PC-9 (cell line): Measurements from ENCODE around the gene TXNRD1. TPM values are rescaled to one million over a fixed set of nuclear protein-coding genes. Genes with fewer than 3 reads are reported as not detected.
A peak's percentile ranks its signal among the peaks of the same experiment; 100 is the strongest.

Source experiments
- BruUV-seq: library from RNA; stranded (reverse); fragments of 400-500 nt; replicated peaks from 2 replicates; lab custom pipeline; 2021; lab: Mats Ljungman, UMichigan
- CTCF ChIA-PET: fragments of 300-600 bp; sonication (Branson Sonifier 250); formaldehyde crosslinking; loops from one replicate; lab custom pipeline; 2022; ENCODE audit warnings: antibody characterized with exemption; lab: Charles Lee
- POLR2A ChIA-PET: fragments of 300-600 bp; sonication (Branson Sonifier 250); formaldehyde crosslinking; loops from one replicate; lab custom pipeline; 2022; ENCODE audit warnings: antibody characterized with exemption; ENCODE audit not compliant: unreplicated experiment; lab: Charles Lee
- DNase-seq, 2 experiments: peaks; one replicate each; pipeline versions ENCODE4 v3.0.0 to v3.0.0-alpha.2; 2015 to 2022; ENCODE audit warnings: mixed read lengths in 1 of 2
- H2AFZ ChIP-seq: fragments of 200-600 bp; sonication (generic); 2 replicates; pipeline ENCODE4 v1.8.1; 2017; ENCODE audit warnings: antibody characterized with exemption
- H3F3A ChIP-seq: fragments of 200-600 bp; sonication (generic); 2 replicates; pipeline ENCODE4 v1.8.1; 2017; ENCODE audit warnings: antibody characterized with exemption, mild to moderate bottlenecking, low read depth; ENCODE audit not compliant: insufficient read depth
- H3K27ac ChIP-seq: fragments of 200-600 bp; sonication (generic); 2 replicates; pipeline ENCODE4 v1.6.1; 2016; ENCODE audit warnings: mixed run types
- H3K27me3 ChIP-seq: fragments of 200-600 bp; sonication (generic); 2 replicates; pipeline ENCODE4 v1.6.1; 2016; ENCODE audit warnings: low read depth, mixed run types; ENCODE audit not compliant: insufficient read depth
- H3K36me3 ChIP-seq: fragments of 200-600 bp; sonication (generic); 2 replicates; pipeline ENCODE4 v1.6.1; 2016; ENCODE audit warnings: low read depth, mixed run types
- H3K4me1 ChIP-seq: fragments of 200-600 bp; sonication (generic); replicated peaks from 2 replicates; pipeline ENCODE4 v1.6.1; 2016; ENCODE audit warnings: mixed run types; ENCODE audit not compliant: insufficient read depth
- H3K4me2 ChIP-seq: fragments of 200-600 bp; sonication (generic); 2 replicates; pipeline ENCODE4 v1.6.1; 2017; ENCODE audit warnings: mixed run types
- H3K4me3 ChIP-seq: fragments of 200-600 bp; sonication (generic); 2 replicates; pipeline ENCODE4 v1.6.1; 2016; ENCODE audit warnings: mixed run types
- H3K79me2 ChIP-seq: fragments of 200-600 bp; sonication (generic); 2 replicates; pipeline ENCODE4 v1.6.1; 2017; ENCODE audit warnings: low read depth, mixed run types
- H3K9me2 ChIP-seq: fragments of 200-600 bp; sonication (generic); 2 replicates; pipeline ENCODE4 v1.8.1; 2017; ENCODE audit warnings: mild to moderate bottlenecking; ENCODE audit not compliant: insufficient read depth
- H3K9me3 ChIP-seq: fragments of 200-600 bp; sonication (generic); 2 replicates; pipeline ENCODE4 v1.8.1; 2016; ENCODE audit warnings: low read depth; ENCODE audit not compliant: insufficient read depth
- H4K20me1 ChIP-seq: fragments of 200-600 bp; sonication (generic); 2 replicates; pipeline ENCODE4 v1.8.1; 2017; ENCODE audit not compliant: insufficient read depth
- CTCF ChIP-seq: fragments of 200-600 bp; sonication (generic); conservative IDR thresholded peaks from 2 replicates; pipeline ENCODE4 v1.6.1; 2017; ENCODE audit warnings: mixed run types, antibody characterized with exemption, mild to moderate bottlenecking, moderate library complexity
- EZH2 ChIP-seq: fragments of 200-600 bp; sonication (generic); IDR thresholded peaks from 2 replicates; pipeline ENCODE4 v1.8.0; 2017; ENCODE audit warnings: antibody characterized with exemption, low read depth
- intact Hi-C: fragments of 100-400 bp; cut with micrococcal nuclease; formaldehyde crosslinking; loops from one replicate; pipeline ENCODE4 v1.10.0; 2022; ENCODE audit not compliant: unreplicated experiment
- total RNA-seq: library from RNA; stranded (reverse); gene quantifications from 2 replicates; pipeline ENCODE4 v1.2.3, GENCODE V29; 2021

TXNRD1 gene
- total RNA-seq, 1 experiment from 2014 or later: 1,250 TPM

GRCh38 chr12:104177336-104177662 lies 38.3 kb upstream of the TXNRD1 start:
- H3K9me2 ChIP-seq: no peaks in the 10 kb centered on the region
- H2AFZ ChIP-seq: no peak overlapping the region
- no peaks in the 10 kb centered on the region; the same call in 1 of the 2 replicates for H3K9me3 ChIP-seq
- H4K20me1 ChIP-seq: no peaks in the 10 kb centered on the region
- H3K27me3 ChIP-seq: no peaks in the 10 kb centered on the region
- ChIA-PET POLR2A (interaction anchor here (0.5 to 1.0 kb wide), 4 partner anchors 39 to 426 kb away, joined by 3 to 8 read pairs (median 4); partner anchors contain the start of gene NFYB), CTCF (no interaction called here)
- intact Hi-C loops: loop anchor here (5.0 kb wide), 1 partner anchor 40 kb away; the partner anchor contains the start of gene TXNRD1
- TF ChIP-seq CTCF (no peak), EZH2 (no peak)
- peaks cover 22% of the 10 kb centered on the region for H3F3A ChIP-seq
- BruUV-seq: no TSS peak
- peak overlapping the region; percentile 56 for H3K27ac ChIP-seq
- H3K79me2 ChIP-seq: no peaks in the 10 kb centered on the region
- no peak for DNase-seq
- peaks cover 32% of the 10 kb centered on the region for H3K4me1 ChIP-seq
- H3K4me2 ChIP-seq: peak overlapping the region; percentile 65; the same call in 1 of the 2 replicates
- no peak overlapping the region for H3K4me3 ChIP-seq
- H3K36me3 ChIP-seq: no peaks in the 10 kb centered on the region

- ChIA-PET CTCF (no interaction called here), POLR2A (interaction anchor here (0.5 to 1.0 kb wide), 7 partner anchors 40 to 426 kb away, joined by 3 to 8 read pairs (median 5); partner anchors contain the start of gene NFYB)
- Histone ChIP-seq H4K20me1 (no peaks in the 10 kb centered on the region), H3K9me2 (no peaks in the 10 kb centered on the region), H3K36me3 (no peaks in the 10 kb centered on the region), H3K27me3 (no peaks in the 10 kb centered on the region), H3K4me1 (peaks cover 38% of the 10 kb centered on the region), H3K4me3 (peak overlapping the region; percentile 18; the same call in 1 of the 2 replicates), H3K27ac (peak overlapping the region; percentile 56), H3F3A (peaks cover 22% of the 10 kb centered on the region), H3K4me2 (peak overlapping the region; percentile 65), H3K9me3 (no peaks in the 10 kb centered on the region; the same call in 1 of the 2 replicates), H3K79me2 (no peaks in the 10 kb centered on the region), H2AFZ (peak overlapping the region; percentile 55; the same call in 1 of the 2 replicates)
- TF ChIP-seq EZH2 (no peak), CTCF (peak; percentile 60; the same call in 1 of the 2 replicates)
- intact Hi-C loops: loop anchor here (5.0 kb wide), 1 partner anchor 39 kb away; the partner anchor contains the start of gene TXNRD1
- DNase-seq: peak; percentile 73 to 88
- no TSS peak for BruUV-seq
These were observed 37.7 kb upstream of the TXNRD1 start for GRCh38 chr12:104177663-104178501.

GRCh38 chr12:104180374-104180773 lies 35.2 kb upstream of the TXNRD1 start:
- ChIA-PET CTCF (no interaction called here), POLR2A (no interaction called here)
- Histone ChIP-seq H3K4me1 (peaks cover 38% of the 10 kb centered on the region), H3F3A (peaks cover 22% of the 10 kb centered on the region), H3K9me3 (no peaks in the 10 kb centered on the region; the same call in 1 of the 2 replicates), H3K4me3 (no peak overlapping the region), H3K27me3 (no peaks in the 10 kb centered on the region), H3K36me3 (no peaks in the 10 kb centered on the region), H3K4me2 (no peak overlapping the region), H4K20me1 (no peaks in the 10 kb centered on the region), H3K27ac (no peak overlapping the region), H3K79me2 (no peaks in the 10 kb centered on the region), H2AFZ (no peak overlapping the region), H3K9me2 (no peaks in the 10 kb centered on the region)
- TF ChIP-seq CTCF (no peak), EZH2 (no peak)
- BruUV-seq: no TSS peak
- intact Hi-C loops: no loop called here
- no peak for DNase-seq
